ENCODE data around the gene FILIP1L.

The FILIP1L gene

GRCh38 chr3:99961756-99962515, 152.4 kb downstream of the FILIP1L start:
- no peak for TF ChIP-seq CTCF (IDR thresholded peaks at IDR 0.05; ENCODE audit: low read depth, low read length)
- H3K4me3 ChIP-seq (ENCODE audit: low read depth, low read length), result no peak overlapping the region

- H3K4me3 ChIP-seq (ENCODE audit: low read depth, low read length), result no peak overlapping the region
- TF ChIP-seq CTCF (IDR thresholded peaks at IDR 0.05; ENCODE audit: low read depth, low read length), result no peak
Measured at GRCh38 chr3:99960941-99961340, 153.4 kb downstream of the FILIP1L start.

DNA sequence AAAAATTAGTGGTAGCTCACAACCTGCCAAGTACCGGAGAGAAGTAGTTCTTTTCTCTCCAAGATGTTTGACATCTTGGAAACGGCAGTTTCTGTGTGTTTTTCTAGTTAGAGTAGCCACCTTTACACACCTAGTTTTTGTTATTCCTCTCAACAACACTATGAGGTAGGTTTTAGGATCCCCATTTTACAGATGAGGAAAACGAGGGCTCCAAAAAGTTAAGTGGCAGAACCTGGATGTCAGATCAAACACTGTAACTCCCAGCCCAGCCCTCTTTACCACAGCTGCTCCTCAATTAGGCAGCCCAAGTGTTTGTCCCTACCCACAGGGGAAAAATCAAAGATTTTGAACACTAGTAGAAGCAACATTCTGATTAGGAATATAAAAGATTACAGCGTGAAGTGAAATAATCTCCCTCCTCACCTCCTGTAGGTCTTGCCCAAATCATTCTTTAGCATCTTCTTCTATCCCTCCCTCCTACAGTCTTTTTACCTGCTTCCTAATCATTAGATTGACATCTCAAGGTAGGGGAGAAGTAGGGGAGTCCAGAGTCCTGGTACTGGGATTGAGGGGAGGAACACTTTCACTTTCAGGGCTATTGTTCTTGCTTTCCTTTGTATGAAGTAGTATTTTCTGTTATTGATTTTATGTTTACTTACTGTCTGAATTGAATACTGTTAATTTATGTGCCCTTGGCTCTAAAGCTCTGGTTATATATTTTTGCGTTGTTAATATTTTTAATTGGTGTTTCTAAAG, 154.0 kb downstream of the FILIP1L start:
- no peak for TF ChIP-seq CTCF (IDR thresholded peaks at IDR 0.05; ENCODE audit: low read depth, low read length)
- H3K4me3 ChIP-seq (ENCODE audit: low read depth, low read length), result no peak overlapping the region

DNA sequence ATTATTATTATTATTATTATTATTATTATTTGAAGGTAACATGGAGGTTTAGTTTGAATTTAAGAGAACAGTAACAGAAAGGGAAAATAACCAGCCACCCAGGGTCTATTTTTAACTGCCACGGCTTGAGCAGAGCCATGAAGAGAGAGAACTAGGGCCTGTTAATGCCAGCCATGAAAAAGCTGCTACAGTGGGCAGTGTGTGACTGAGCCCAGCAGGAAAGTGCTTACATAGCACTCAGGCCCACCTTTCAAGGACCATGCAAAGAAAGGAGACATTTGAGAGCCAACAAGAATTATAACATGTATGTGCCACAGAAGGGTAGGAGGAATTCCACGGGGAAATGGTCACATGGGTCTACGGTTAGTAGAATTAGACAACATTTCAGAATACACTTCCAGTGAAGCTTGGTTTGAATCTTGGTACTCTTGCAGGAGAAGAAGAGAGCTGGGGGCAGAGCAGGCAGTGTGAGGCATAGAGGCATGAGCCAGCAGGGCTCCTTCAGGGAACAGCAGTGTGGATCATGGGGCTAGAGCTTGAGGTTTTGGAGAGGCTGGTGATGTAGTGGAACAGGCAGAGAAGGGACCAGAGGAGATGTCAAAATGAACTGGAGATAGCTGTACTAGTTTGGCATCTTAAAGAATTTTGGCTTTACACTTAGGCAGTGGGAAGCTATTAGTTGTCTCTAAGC, 155.9 kb downstream of the FILIP1L start:
- TF ChIP-seq CTCF (IDR thresholded peaks at IDR 0.05; ENCODE audit: low read depth, low read length), result no peak
- no peak overlapping the region for H3K4me3 ChIP-seq (ENCODE audit: low read depth, low read length)

GRCh38 chr3:99957151-99957796, 157.0 kb downstream of the FILIP1L start:
- no peak overlapping the region for H3K4me3 ChIP-seq (ENCODE audit: low read depth, low read length)
- no peak for TF ChIP-seq CTCF (IDR thresholded peaks at IDR 0.05; ENCODE audit: low read depth, low read length)

GRCh38 chr3:99955773-99956562, 158.3 kb downstream of the FILIP1L start:
- TF ChIP-seq CTCF (IDR thresholded peaks at IDR 0.05; ENCODE audit: low read depth, low read length), result no peak
- H3K4me3 ChIP-seq (ENCODE audit: low read depth, low read length), result no peak overlapping the region

All from WI38 (cell line).